WTC11 (cell line): ENCODE results near the gene SLC16A9. TPM values are rescaled to one million over a fixed set of nuclear protein-coding genes. Genes with fewer than 3 reads are reported as not detected.

Experiments used
- ATAC-seq: fragments of 200-7000 bp; cut with Tn5 transposase; 2 replicates; pipeline ENCODE4 v1.10.0; 2021; ENCODE audit warnings: mild to moderate bottlenecking, moderate library complexity
- CTCF ChIA-PET: fragments of 300-600 bp; sonication (Branson Sonifier 250); formaldehyde crosslinking; loops from one replicate; lab custom pipeline; 2021; ENCODE audit warnings: antibody characterized with exemption; lab: Charles Lee
- POLR2A ChIA-PET: fragments of 350-600 bp; sonication (Branson Sonifier 250); formaldehyde crosslinking; loops from one replicate; lab custom pipeline; 2021; ENCODE audit warnings: antibody characterized with exemption; lab: Charles Lee
- DNase-seq: peaks from one replicate; pipeline ENCODE4 v3.0.0; 2021; ENCODE audit warnings: low spot score
- H3K27ac Mint-ChIP-seq: 2 replicates; pipeline ENCODE4 v1.8.0; 2021; ENCODE audit warnings: mixed read lengths
- H3K27me3 Mint-ChIP-seq: 2 replicates; pipeline ENCODE4 v1.8.0; 2021; ENCODE audit warnings: low read depth, mild to moderate bottlenecking, moderate library complexity, mixed read lengths
- H3K36me3 Mint-ChIP-seq: 2 replicates; pipeline ENCODE4 v1.8.0; 2021; ENCODE audit warnings: mixed read lengths
- H3K4me1 Mint-ChIP-seq: 2 replicates; pipeline ENCODE4 v1.8.0; 2022; ENCODE audit warnings: mixed read lengths
- H3K4me3 Mint-ChIP-seq: 2 replicates; pipeline ENCODE4 v1.8.0; 2021; ENCODE audit warnings: mild to moderate bottlenecking, moderate library complexity, mixed read lengths
- H3K9me3 Mint-ChIP-seq: 2 replicates; pipeline ENCODE4 v1.8.0; 2021; ENCODE audit warnings: mixed read lengths
- ELF4 ChIP-seq: sonication (generic); formaldehyde crosslinking; IDR thresholded peaks from 2 replicates; pipeline ENCODE4 v1.8.1; 2022; ENCODE audit warnings: low read depth, mild to moderate bottlenecking, moderate library complexity, missing genetic modification reagents
- FOXJ3 ChIP-seq: sonication (generic); formaldehyde crosslinking; IDR thresholded peaks from 2 replicates; pipeline ENCODE4 v1.9.0; 2021; ENCODE audit warnings: missing genetic modification reagents, mild to moderate bottlenecking, borderline replicate concordance
- GRHL2 ChIP-seq: fragments of 250-450 bp; sonication (Bioruptor Pico); IDR thresholded peaks from 2 replicates; pipeline ENCODE4 v1.8.0; 2022; ENCODE audit warnings: mild to moderate bottlenecking, moderate library complexity; ENCODE audit not compliant: insufficient replicate concordance, severe bottlenecking
- GTF2I ChIP-seq: fragments of 250-450 bp; sonication (Bioruptor Pico); conservative IDR thresholded peaks from 2 replicates; pipeline ENCODE4 v1.4.0; 2021; ENCODE audit warnings: mild to moderate bottlenecking
- HMGA2 ChIP-seq: fragments of 250-450 bp; sonication (Bioruptor Pico); IDR thresholded peaks from 2 replicates; pipeline ENCODE4 v1.4.0; 2021; ENCODE audit warnings: mild to moderate bottlenecking, moderate library complexity
- IRF2 ChIP-seq: sonication (generic); formaldehyde crosslinking; IDR thresholded peaks from 2 replicates; pipeline ENCODE4 v1.8.0; 2022; ENCODE audit warnings: low read depth, missing genetic modification reagents, borderline replicate concordance
- JAZF1 ChIP-seq: fragments of 250-450 bp; sonication (Bioruptor Pico); IDR thresholded peaks from 2 replicates; pipeline ENCODE4 v1.9.0; 2021; ENCODE audit warnings: moderate library complexity, mild to moderate bottlenecking, inconsistent platforms
- KAT7 ChIP-seq: sonication (generic); formaldehyde crosslinking; IDR thresholded peaks from 2 replicates; pipeline ENCODE4 v1.8.1; 2023; ENCODE audit warnings: missing genetic modification reagents, mild to moderate bottlenecking, borderline replicate concordance
- NR2C2 ChIP-seq: sonication (generic); formaldehyde crosslinking; IDR thresholded peaks from 2 replicates; pipeline ENCODE4 v1.8.0; 2022; ENCODE audit warnings: mild to moderate bottlenecking, missing genetic modification reagents
- NR3C1 ChIP-seq: sonication (generic); formaldehyde crosslinking; conservative IDR thresholded peaks from 2 replicates; pipeline ENCODE4 v1.8.1; 2023; ENCODE audit warnings: low read depth, mild to moderate bottlenecking, missing genetic modification reagents
- OVOL2 ChIP-seq: fragments of 250-450 bp; sonication (Bioruptor Pico); IDR thresholded peaks from 2 replicates; pipeline ENCODE4 v1.9.0; 2021; ENCODE audit warnings: mild to moderate bottlenecking, borderline replicate concordance
- RELA ChIP-seq: sonication (generic); formaldehyde crosslinking; IDR thresholded peaks from 2 replicates; pipeline ENCODE4 v1.8.1; 2022; ENCODE audit warnings: missing genetic modification reagents, mild to moderate bottlenecking, borderline replicate concordance
- SMAD3 ChIP-seq: sonication (generic); formaldehyde crosslinking; IDR thresholded peaks from 2 replicates; pipeline ENCODE4 v1.8.0; 2022; ENCODE audit warnings: missing genetic modification reagents, mild to moderate bottlenecking, borderline replicate concordance
- TCF7 ChIP-seq: sonication (generic); formaldehyde crosslinking; IDR thresholded peaks from 2 replicates; pipeline ENCODE4 v1.8.0; 2022; ENCODE audit warnings: mild to moderate bottlenecking, low read depth, missing genetic modification reagents, moderate library complexity
- TEAD4 ChIP-seq: sonication (generic); formaldehyde crosslinking; IDR thresholded peaks from 2 replicates; pipeline ENCODE4 v1.8.0; 2022; ENCODE audit warnings: mild to moderate bottlenecking, missing genetic modification reagents
- TP53 ChIP-seq: sonication (generic); formaldehyde crosslinking; IDR thresholded peaks from 2 replicates; pipeline ENCODE4 v1.8.1; 2023; ENCODE audit warnings: mild to moderate bottlenecking, missing genetic modification reagents
- ZBTB21 ChIP-seq: sonication (generic); formaldehyde crosslinking; IDR thresholded peaks from 2 replicates; pipeline ENCODE4 v1.8.1; 2023; ENCODE audit warnings: mild to moderate bottlenecking, missing genetic modification reagents, borderline replicate concordance
- ZNF138 ChIP-seq: sonication (generic); formaldehyde crosslinking; conservative IDR thresholded peaks from 2 replicates; pipeline ENCODE4 v1.8.1; 2022; ENCODE audit warnings: mild to moderate bottlenecking, moderate library complexity, missing genetic modification reagents
- ZNF263 ChIP-seq: sonication (generic); formaldehyde crosslinking; IDR thresholded peaks from 2 replicates; pipeline ENCODE4 v1.8.1; 2022; ENCODE audit warnings: low read depth, mild to moderate bottlenecking, moderate library complexity, missing genetic modification reagents
- total RNA-seq: library from RNA; stranded (reverse); gene quantifications from 3 replicates; pipeline ENCODE4 v1.2.3, GENCODE V29; 2021
- TF ChIP-seq, protein P1 (sequence below): sonication (generic); formaldehyde crosslinking; IDR thresholded peaks from 2 replicates; pipeline ENCODE4 v1.8.0; 2022; ENCODE audit warnings: mild to moderate bottlenecking, missing genetic modification reagents
- TF ChIP-seq, protein P2 (sequence below): sonication (generic); formaldehyde crosslinking; IDR thresholded peaks from 2 replicates; pipeline ENCODE4 v1.8.0; 2022; ENCODE audit warnings: mild to moderate bottlenecking, missing genetic modification reagents
- TF ChIP-seq, protein P3 (sequence below): fragments of 250-450 bp; sonication (Bioruptor Pico); conservative IDR thresholded peaks from 2 replicates; pipeline ENCODE4 v1.9.0; 2021; ENCODE audit warnings: mild to moderate bottlenecking
- TF ChIP-seq, protein P4 (sequence below): sonication (generic); formaldehyde crosslinking; IDR thresholded peaks from 2 replicates; pipeline ENCODE4 v1.8.1; 2023; ENCODE audit warnings: mild to moderate bottlenecking, missing genetic modification reagents
- TF ChIP-seq, protein P5 (sequence below): sonication (generic); formaldehyde crosslinking; IDR thresholded peaks from 2 replicates; pipeline ENCODE4 v1.8.1; 2022; ENCODE audit warnings: low read depth, mild to moderate bottlenecking, moderate library complexity, missing genetic modification reagents, borderline replicate concordance

SLC16A9 gene
- total RNA-seq, 1 experiment from 2014 or later: 4.0 TPM

DNA sequence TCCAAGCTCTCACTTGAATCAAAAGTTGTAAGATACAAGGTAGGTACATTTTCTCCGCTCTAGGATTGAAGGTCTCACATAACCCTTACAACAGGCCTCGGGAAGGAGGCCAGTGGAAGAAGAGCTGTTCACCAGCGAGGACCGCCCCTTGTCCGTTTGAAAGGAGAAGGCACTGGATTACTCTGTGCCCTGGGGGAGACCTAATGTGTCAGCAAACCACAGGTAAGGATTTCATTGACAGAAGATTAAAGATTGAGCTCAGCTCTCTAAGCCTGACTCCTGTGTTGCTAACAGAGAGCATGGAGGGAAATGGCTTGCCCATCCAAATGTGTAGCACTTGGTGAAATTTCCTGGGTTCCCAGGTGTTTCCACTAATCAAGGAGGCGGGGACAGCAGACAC, 81.2 kb downstream of the SLC16A9 start:
- Mint-ChIP-seq H3K4me1 (peaks cover 18% of the 10 kb centered on the region), H3K4me3 (no peak overlapping the region), H3K36me3 (no peaks in the 10 kb centered on the region), H3K27me3 (no peaks in the 10 kb centered on the region), H3K9me3 (peaks cover 3% of the 10 kb centered on the region; the same call in 1 of the 2 replicates), H3K27ac (no peak overlapping the region)
- no peak for DNase-seq
- no peak for ATAC-seq
- no peak for TF ChIP-seq NR2C2 (CRISPR knock-in tag)
- TF ChIP-seq SMAD3 (CRISPR knock-in tag): no peak
- TF ChIP-seq TCF7 (CRISPR knock-in tag): no peak
- no peak for TF ChIP-seq HMGA2
- TF ChIP-seq GTF2I (CRISPR knock-in tag): no peak
- TF ChIP-seq, protein P1, sequence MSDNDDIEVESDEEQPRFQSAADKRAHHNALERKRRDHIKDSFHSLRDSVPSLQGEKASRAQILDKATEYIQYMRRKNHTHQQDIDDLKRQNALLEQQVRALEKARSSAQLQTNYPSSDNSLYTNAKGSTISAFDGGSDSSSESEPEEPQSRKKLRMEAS (CRISPR knock-in tag): no peak
- TF ChIP-seq, protein P2, sequence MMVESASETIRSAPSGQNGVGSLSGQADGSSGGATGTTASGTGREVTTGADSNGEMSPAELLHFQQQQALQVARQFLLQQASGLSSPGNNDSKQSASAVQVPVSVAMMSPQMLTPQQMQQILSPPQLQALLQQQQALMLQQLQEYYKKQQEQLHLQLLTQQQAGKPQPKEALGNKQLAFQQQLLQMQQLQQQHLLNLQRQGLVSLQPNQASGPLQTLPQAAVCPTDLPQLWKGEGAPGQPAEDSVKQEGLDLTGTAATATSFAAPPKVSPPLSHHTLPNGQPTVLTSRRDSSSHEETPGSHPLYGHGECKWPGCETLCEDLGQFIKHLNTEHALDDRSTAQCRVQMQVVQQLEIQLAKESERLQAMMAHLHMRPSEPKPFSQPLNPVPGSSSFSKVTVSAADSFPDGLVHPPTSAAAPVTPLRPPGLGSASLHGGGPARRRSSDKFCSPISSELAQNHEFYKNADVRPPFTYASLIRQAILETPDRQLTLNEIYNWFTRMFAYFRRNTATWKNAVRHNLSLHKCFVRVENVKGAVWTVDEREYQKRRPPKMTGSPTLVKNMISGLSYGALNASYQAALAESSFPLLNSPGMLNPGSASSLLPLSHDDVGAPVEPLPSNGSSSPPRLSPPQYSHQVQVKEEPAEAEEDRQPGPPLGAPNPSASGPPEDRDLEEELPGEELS (CRISPR knock-in tag): no peak
- TF ChIP-seq, protein P3, sequence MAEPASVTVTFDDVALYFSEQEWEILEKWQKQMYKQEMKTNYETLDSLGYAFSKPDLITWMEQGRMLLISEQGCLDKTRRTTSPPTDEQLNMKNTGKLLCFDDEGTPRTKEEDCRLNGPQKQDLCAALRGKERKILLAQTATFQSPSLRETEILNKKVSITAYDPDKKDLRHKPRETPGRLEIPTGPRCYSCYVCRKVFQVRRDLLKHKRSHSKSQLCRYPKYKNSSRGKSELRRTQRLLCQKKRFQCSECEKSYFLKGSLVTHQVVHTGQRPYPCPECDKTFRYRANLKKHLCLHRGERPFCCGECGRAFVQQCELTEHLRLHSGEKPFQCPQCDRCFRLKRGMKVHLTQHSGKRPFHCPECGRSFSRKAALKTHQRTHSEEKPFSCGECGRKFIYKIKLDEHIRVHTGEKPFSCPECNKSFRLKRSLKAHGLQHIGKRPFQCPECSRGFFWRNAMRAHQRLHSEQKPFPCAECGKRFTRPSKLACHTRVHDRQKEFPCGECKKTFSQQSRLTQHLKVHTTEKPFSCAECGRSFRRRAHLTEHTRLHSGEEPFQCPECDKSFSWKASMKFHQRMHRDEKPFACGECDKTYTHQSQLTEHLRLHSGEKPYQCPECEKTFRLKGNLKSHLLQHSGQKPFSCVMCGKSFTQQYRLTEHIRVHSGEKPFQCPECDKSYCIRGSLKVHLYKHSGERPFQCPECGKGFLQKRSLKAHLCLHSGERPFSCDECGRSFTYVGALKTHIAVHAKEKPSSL: no peak
- TF ChIP-seq RELA: no peak
- ChIA-PET POLR2A (no interaction called here), CTCF (interaction anchor here (1.4 to 6.2 kb wide), 3 partner anchors 73 to 210 kb away, joined by 3 to 66 read pairs (median 9); no protein-coding TSS in a partner anchor)

DNA sequence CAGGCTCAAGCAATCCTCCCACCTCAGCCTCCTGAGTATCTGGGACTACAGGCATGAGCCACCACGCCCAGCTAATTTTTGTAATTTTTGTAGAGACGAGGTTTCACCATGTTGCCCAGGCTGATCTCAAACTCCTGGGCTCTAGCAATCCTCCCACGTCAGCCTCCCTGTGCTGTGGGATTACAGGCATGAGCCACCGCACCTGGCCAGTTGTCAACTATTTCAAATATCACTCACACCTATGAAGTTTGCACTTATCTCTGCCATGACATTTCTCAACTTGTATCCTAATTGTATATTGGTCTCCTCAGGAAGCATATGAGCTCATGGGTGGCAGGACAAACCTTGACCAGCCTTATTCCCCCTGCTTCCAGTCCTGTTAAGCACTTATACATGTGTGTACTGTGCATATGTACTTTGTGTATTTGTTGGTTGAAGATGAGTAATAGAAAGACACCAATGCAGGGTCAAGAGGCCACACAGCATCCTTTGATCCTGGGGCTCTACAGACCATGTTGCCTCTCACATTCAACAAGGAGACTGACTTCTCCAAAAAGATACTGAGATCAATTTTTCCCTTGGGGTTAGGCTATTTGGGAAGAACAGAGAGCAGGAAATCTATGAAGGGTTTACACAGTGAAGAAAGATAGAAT, 82.2 kb downstream of the SLC16A9 start:
- ChIA-PET POLR2A (no interaction called here), CTCF (interaction anchor here (1.6 to 6.2 kb wide), 4 partner anchors 74 to 203 kb away, joined by 9 to 66 read pairs (median 14); no protein-coding TSS in a partner anchor)
- ATAC-seq (no peak), DNase-seq (no peak)
- Mint-ChIP-seq H3K27ac (no peak overlapping the region), H3K27me3 (no peaks in the 10 kb centered on the region), H3K9me3 (peaks cover 3% of the 10 kb centered on the region; the same call in 1 of the 2 replicates), H3K36me3 (no peaks in the 10 kb centered on the region), H3K4me3 (no peak overlapping the region), H3K4me1 (peaks cover 18% of the 10 kb centered on the region)
- no peak for TF ChIP-seq KAT7 (CRISPR knock-in tag)
- TF ChIP-seq ZBTB21 (CRISPR knock-in tag): no peak
- TF ChIP-seq ZNF138 (CRISPR knock-in tag): no peak
- no peak for TF ChIP-seq GRHL2 (CRISPR knock-in tag)
- TF ChIP-seq TP53 (CRISPR knock-in tag): no peak
- no peak for TF ChIP-seq ELF4 (CRISPR knock-in tag)
- TF ChIP-seq, protein P4, sequence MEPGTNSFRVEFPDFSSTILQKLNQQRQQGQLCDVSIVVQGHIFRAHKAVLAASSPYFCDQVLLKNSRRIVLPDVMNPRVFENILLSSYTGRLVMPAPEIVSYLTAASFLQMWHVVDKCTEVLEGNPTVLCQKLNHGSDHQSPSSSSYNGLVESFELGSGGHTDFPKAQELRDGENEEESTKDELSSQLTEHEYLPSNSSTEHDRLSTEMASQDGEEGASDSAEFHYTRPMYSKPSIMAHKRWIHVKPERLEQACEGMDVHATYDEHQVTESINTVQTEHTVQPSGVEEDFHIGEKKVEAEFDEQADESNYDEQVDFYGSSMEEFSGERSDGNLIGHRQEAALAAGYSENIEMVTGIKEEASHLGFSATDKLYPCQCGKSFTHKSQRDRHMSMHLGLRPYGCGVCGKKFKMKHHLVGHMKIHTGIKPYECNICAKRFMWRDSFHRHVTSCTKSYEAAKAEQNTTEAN: no peak
- no peak for TF ChIP-seq IRF2 (CRISPR knock-in tag)
- no peak for TF ChIP-seq FOXJ3 (CRISPR knock-in tag)
- TF ChIP-seq, protein P3: no peak
- no peak for TF ChIP-seq OVOL2 (CRISPR knock-in tag)
- TF ChIP-seq, protein P1 (CRISPR knock-in tag): no peak
- TF ChIP-seq, protein P5, sequence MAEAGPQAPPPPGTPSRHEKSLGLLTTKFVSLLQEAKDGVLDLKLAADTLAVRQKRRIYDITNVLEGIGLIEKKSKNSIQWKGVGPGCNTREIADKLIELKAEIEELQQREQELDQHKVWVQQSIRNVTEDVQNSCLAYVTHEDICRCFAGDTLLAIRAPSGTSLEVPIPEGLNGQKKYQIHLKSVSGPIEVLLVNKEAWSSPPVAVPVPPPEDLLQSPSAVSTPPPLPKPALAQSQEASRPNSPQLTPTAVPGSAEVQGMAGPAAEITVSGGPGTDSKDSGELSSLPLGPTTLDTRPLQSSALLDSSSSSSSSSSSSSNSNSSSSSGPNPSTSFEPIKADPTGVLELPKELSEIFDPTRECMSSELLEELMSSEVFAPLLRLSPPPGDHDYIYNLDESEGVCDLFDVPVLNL (CRISPR knock-in tag): no peak
- no peak for TF ChIP-seq TCF7 (CRISPR knock-in tag)
- no peak for TF ChIP-seq NR3C1
- no peak for TF ChIP-seq ZNF263 (CRISPR knock-in tag)
- no peak for TF ChIP-seq JAZF1 (CRISPR knock-in tag)
- TF ChIP-seq TEAD4 (CRISPR knock-in tag): no peak
